ENCODE measurements around the gene TESPA1.
A peak's percentile ranks its signal among the peaks of the same experiment; 100 is the strongest.
"Not testable (repeated sequence)": the region's sequence is repeated elsewhere in the genome, so short reads cannot be mapped to it uniquely, and the experiment has no call there.

The TESPA1 gene

DNA sequence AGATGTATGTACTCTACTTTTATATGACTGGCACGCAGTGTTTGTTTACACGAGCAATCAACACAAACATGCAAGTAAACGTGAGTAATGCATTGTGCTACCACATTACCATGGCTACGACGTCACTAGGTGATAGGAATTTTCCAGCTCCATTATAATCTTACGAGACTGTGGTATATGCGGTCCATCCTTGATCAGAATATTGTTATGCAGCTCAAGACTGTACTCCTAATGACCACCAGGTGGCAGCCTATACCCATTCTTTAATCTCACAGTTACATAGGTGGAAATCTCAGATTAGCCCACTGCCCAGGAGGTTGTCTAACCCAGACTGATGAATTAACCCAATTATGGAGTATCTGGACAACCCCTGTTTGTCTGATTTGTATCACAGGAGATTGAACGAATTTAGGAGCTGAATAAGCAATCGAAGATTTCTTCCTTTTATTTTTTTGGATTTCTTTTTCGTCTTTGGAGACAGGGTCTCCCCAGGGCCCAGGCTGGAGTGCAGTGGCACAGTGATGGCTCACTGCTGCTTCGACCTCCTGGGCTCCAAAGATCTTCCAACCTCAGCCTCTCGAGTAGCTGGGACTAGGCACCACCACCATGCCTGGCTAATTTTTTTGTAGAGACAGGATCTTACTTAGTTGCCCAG lies 8.7 kb upstream of the TESPA1 start:
- no peak for TF ChIP-seq ZFX (IDR thresholded peaks at IDR 0.05)
- TF ChIP-seq, protein P1, sequence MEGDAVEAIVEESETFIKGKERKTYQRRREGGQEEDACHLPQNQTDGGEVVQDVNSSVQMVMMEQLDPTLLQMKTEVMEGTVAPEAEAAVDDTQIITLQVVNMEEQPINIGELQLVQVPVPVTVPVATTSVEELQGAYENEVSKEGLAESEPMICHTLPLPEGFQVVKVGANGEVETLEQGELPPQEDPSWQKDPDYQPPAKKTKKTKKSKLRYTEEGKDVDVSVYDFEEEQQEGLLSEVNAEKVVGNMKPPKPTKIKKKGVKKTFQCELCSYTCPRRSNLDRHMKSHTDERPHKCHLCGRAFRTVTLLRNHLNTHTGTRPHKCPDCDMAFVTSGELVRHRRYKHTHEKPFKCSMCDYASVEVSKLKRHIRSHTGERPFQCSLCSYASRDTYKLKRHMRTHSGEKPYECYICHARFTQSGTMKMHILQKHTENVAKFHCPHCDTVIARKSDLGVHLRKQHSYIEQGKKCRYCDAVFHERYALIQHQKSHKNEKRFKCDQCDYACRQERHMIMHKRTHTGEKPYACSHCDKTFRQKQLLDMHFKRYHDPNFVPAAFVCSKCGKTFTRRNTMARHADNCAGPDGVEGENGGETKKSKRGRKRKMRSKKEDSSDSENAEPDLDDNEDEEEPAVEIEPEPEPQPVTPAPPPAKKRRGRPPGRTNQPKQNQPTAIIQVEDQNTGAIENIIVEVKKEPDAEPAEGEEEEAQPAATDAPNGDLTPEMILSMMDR (conservative IDR thresholded peaks at IDR 0.05), result peak; percentile 91
- H3K27ac ChIP-seq, result no peak overlapping the region

DNA sequence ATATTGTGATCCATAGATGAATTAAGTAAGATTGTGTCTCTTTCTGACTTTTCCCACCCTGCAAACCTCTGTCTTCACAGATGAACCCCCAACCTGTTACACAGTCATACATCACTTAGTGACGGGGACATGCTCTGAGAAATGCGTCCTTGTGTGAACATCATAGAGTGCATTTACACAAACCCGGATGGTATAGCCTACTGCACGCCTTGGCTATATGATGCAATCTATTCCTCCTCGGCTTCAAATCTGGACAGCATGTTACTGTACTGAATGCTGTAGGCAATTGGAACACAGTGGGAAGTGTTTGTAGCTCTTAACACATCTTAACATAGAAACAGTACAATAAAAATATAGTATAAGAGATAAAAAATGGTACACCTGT lies 7.4 kb upstream of the TESPA1 start:
- TF ChIP-seq ZFX (IDR thresholded peaks at IDR 0.05), result no peak
- TF ChIP-seq, protein P1 (conservative IDR thresholded peaks at IDR 0.05), result no peak
- no peak overlapping the region for H3K27ac ChIP-seq

DNA sequence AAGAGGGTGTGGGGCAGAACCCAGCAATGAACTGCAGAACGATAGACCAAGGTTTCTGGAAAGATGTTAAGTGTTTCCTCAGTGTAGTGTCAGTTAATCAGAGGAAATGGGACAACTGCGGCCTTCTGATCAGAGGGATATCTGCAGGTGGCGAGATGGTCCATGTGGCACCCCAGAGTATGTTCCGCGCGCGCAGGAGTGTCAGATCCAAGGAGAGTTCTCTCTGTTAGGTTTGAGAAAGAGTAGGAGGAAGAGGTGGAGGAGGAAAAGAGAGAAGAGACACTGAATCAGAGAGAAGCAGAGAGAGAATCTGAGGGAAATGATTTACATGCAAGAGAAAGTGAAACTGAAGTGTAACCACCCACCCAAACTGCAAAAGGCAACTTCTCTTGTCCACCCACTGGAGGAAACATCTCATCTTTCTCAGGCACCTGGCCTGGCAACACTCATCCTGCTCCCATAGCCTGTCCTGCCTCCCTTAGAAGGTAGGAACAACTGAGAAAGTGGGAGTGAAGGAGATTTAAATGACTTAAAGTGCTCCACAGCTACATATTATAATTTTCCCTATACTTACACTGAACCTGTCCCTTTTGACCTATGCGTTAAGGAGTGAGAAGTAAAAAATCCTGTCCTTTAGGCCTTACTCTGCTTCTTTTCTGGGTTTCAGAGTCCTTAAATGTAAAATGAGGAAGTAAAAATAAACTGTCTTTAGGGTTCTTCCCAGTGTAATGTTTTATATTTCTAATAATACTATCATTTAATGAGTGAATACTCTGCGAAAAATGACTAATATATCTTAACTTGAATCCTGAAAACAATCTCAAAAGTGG lies 6.8 kb upstream of the TESPA1 start:
- TF ChIP-seq ZFX (IDR thresholded peaks at IDR 0.05), result no peak
- TF ChIP-seq, protein P1 (conservative IDR thresholded peaks at IDR 0.05), result no peak
- no peak overlapping the region for H3K27ac ChIP-seq

DNA sequence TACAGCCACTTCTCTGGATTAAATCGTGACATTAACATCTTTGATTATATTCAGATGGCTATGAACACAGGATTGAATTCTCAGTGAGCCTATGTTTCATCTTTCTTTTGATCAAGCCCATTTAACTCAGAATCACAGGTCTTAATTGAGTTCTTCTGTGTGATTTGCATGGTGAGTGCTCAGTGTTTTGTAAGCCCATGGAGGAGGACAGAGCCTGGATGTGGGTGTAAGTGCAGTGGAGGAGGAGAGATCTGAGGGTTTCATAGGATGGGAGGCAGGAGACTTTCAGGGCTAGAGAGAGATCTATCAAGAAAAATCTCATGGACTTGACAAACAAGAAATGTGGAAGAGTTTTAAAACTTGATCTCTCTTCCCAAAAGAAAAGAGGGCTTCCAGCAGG lies 5.3 kb upstream of the TESPA1 start:
- TF ChIP-seq, protein P1 (conservative IDR thresholded peaks at IDR 0.05), result no peak
- no peak for TF ChIP-seq ZFX (IDR thresholded peaks at IDR 0.05)
- H3K27ac ChIP-seq, result no peak overlapping the region

DNA sequence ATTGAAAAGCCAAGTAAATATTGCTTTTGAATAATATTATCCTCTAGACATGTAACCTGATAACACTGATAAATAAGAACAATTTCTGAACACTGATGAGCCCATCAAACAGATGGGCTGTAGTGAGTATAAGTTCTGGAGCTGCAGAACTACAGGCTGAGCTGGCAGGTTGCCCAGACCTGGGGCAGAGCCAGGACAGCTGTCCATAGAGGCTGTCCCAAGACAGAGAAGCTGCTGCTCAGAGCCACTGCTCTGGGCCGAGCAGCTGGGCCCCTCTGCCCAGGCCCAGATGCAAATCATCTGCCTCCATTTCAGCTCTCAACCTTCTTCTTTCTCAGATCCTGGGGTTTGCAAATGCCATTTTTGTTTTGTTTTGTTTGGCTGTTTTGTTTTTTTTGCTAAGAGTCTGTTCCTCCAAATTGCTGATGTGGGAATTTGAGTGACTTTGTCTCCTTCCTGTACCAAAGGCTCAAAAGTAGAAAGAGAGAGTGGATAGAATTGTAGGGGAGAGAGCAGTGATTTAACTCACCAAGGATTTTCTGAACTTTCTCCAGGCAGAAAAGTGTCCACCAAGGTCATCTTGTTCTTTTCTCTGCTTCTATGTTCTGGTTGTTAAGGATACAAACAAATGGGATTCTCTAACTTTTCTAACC lies 4.0 kb upstream of the TESPA1 start:
- H3K27ac ChIP-seq, result no peak overlapping the region
- TF ChIP-seq ZFX (IDR thresholded peaks at IDR 0.05), result no peak
- TF ChIP-seq, protein P1 (conservative IDR thresholded peaks at IDR 0.05), result no peak

DNA sequence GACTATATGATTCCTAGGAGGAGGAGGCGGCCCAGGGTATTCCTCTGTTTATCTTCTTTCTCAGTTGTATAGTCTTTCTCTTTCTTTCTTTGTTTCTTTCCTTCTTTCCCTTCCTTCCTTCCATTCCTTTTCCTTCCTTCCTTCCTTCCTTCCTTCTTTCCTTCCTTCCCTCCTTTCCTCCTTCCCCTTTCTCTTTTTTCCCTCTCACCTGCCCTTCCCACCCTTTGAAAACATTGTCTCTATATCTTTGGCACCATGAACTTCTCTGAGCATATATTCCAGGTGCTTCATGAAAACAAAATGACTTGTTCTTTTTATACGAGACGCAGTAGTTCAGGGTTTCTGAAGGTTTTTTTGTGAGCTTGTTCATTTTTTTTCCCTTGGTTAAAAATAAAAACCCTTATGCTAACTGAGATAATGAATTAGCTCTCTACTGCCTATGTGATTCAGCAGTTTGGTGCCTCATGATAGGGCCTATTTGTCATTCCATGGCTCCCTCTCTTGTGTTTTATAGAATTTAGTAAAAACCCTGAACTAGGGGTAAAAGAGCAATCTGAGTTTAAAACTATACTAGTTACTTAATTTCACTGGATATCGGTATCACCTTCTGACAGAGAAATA lies 3.2 kb upstream of the TESPA1 start:
- TF ChIP-seq, protein P1 (conservative IDR thresholded peaks at IDR 0.05), result no peak
- TF ChIP-seq ZFX (IDR thresholded peaks at IDR 0.05), result no peak
- no peak overlapping the region for H3K27ac ChIP-seq

DNA sequence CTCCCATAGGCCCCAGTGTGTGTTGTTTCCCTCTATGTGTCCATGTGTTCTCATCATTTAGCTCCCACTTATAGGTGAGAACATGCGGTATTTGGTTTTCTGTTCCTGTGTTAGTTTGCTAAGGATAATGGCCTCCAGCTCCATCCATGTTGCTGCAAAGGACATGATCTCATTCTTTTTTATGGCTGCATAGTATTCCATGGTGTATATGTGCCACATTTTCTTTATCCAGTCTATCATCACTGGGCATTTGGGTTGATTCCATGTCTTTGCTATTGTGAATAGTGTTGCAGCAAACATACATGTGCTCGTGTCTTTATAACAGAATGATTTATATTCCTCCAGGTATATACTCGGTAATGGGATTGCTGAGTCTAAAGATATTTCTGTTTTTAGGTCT lies 2.2 kb upstream of the TESPA1 start:
- H3K27ac ChIP-seq, result not testable (repeated sequence)

All from C4-2B (cell line).